ENCODE results near the gene FBXL16.

GRCh38 chr16:678858-679813 lies 26.5 kb downstream of the FBXL16 start:
- TF ChIP-seq CTCF (IDR thresholded peaks at IDR 0.05) (no peak), EZH2 (IDR thresholded peaks at IDR 0.05) (no peak), EZH2phosphoT487 (IDR thresholded peaks at IDR 0.05) (no peak)
